ENCODE measurements around the gene TMOD4. TPM values are rescaled to one million over a fixed set of nuclear protein-coding genes. Genes with fewer than 3 reads are reported as not detected.
"Not testable (repeated sequence)": the region's sequence is repeated elsewhere in the genome, so short reads cannot be mapped to it uniquely, and the experiment has no call there.

Gene TMOD4
- total RNA-seq, 1 experiment from 2014 or later, result 0.79 TPM

DNA sequence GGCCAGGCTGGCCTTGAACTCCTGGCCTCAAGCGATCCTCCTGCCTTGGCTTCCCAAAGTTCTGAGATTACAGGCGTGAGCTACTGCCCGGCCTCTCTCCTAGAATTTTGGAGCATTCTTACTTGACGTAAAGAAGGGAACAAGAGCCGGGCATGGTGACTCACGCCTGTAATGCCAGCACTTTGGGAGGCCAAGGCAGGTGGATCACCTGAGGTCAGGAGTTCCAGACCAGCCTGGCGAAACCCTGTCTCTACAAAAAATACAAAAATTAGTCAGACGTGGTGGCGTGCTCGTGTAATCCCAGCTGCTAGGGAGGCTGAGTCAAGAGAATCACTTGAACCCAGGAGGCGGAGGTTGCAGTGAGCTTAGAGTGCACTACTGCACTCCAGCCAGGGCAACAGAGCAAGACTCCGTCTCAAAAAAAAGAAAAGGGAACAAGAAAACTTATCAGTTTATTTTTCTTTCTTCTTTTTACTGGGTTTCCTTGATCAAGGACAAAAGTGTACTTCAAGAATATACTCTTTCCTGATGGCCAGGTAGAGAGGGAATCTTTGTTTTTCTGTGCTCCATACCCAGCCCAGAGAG is 29.7 kb upstream of the TMOD4 start:
- H3K4me1 Mint-ChIP-seq; DNase-seq (ENCODE audit: low spot score); ATAC-seq; H3K9me3 Mint-ChIP-seq; H3K27ac Mint-ChIP-seq; H3K27me3 Mint-ChIP-seq (ENCODE audit: low read depth); H3K4me3 Mint-ChIP-seq; CTCF ChIA-PET: not testable (repeated sequence)
- H3K36me3 Mint-ChIP-seq, result peaks cover 41% of the 10 kb centered on the region
- POLR2A ChIA-PET, result interaction anchor here (0.5 kb wide), 1 partner anchor 612 kb away, joined by 4 read pairs; no protein-coding TSS in a partner anchor
- peak; percentile 59; the same call in 1 of the 2 replicates for TF ChIP-seq ZNF121 (CRISPR knock-in tag; IDR thresholded peaks at IDR 0.05)

DNA sequence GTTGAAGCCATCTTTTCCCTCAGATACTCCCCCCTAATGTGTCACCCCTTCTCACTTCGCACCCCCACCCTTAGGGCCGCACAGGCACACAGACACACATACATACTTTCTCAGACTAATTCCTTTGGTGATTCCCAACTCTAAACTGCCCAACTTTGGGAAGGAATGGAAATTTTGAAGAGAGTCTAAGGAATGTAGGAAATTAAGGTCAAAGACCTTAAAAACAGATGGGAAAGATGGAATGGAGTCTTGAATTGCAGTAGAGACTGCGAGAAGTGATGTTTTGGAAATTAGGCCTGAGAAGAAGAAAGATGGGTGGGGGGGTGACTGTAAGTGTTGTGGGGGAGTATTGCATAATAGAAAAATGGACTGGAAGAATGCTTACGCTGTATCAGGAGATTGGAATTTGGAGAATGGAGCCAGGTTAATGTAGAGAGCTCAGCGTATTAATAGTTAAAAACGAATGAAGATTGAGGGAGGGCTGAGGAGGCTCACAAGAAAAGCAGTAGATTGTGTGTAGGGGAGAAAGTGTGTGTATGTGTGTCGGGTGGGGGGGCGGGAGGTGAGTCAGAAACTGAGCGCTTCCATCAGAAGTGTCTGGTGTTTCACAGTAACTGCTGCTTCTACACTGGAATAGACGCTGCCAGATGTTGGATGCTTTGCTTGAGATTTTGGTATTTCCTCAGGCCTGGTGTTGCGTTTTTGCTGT is 24.2 kb upstream of the TMOD4 start:
- TF ChIP-seq HMGA2 (CRISPR knock-in tag; IDR thresholded peaks at IDR 0.05), result no peak
- TF ChIP-seq JUN (CRISPR knock-in tag; IDR thresholded peaks at IDR 0.05), result no peak
- TF ChIP-seq, protein P1, sequence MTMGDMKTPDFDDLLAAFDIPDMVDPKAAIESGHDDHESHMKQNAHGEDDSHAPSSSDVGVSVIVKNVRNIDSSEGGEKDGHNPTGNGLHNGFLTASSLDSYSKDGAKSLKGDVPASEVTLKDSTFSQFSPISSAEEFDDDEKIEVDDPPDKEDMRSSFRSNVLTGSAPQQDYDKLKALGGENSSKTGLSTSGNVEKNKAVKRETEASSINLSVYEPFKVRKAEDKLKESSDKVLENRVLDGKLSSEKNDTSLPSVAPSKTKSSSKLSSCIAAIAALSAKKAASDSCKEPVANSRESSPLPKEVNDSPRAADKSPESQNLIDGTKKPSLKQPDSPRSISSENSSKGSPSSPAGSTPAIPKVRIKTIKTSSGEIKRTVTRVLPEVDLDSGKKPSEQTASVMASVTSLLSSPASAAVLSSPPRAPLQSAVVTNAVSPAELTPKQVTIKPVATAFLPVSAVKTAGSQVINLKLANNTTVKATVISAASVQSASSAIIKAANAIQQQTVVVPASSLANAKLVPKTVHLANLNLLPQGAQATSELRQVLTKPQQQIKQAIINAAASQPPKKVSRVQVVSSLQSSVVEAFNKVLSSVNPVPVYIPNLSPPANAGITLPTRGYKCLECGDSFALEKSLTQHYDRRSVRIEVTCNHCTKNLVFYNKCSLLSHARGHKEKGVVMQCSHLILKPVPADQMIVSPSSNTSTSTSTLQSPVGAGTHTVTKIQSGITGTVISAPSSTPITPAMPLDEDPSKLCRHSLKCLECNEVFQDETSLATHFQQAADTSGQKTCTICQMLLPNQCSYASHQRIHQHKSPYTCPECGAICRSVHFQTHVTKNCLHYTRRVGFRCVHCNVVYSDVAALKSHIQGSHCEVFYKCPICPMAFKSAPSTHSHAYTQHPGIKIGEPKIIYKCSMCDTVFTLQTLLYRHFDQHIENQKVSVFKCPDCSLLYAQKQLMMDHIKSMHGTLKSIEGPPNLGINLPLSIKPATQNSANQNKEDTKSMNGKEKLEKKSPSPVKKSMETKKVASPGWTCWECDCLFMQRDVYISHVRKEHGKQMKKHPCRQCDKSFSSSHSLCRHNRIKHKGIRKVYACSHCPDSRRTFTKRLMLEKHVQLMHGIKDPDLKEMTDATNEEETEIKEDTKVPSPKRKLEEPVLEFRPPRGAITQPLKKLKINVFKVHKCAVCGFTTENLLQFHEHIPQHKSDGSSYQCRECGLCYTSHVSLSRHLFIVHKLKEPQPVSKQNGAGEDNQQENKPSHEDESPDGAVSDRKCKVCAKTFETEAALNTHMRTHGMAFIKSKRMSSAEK (CRISPR knock-in tag; IDR thresholded peaks at IDR 0.05; ENCODE audit: borderline replicate concordance), result no peak
- TF ChIP-seq NFYB (CRISPR knock-in tag; conservative IDR thresholded peaks at IDR 0.05; ENCODE audit: low read depth), result no peak
- no peak for TF ChIP-seq NFE2L1 (CRISPR knock-in tag; IDR thresholded peaks at IDR 0.05)
- TF ChIP-seq, protein P2, sequence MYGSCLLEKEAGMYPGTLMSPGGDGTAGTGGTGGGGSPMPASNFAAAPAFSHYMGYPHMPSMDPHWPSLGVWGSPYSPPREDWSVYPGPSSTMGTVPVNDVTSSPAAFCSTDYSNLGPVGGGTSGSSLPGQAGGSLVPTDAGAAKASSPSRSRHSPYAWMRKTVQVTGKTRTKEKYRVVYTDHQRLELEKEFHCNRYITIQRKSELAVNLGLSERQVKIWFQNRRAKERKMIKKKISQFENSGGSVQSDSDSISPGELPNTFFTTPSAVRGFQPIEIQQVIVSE (CRISPR knock-in tag; IDR thresholded peaks at IDR 0.05; ENCODE audit: borderline replicate concordance), result no peak
- TF ChIP-seq FOXP1 (CRISPR knock-in tag; IDR thresholded peaks at IDR 0.05; ENCODE audit: borderline replicate concordance), result no peak
- TF ChIP-seq, protein P3, sequence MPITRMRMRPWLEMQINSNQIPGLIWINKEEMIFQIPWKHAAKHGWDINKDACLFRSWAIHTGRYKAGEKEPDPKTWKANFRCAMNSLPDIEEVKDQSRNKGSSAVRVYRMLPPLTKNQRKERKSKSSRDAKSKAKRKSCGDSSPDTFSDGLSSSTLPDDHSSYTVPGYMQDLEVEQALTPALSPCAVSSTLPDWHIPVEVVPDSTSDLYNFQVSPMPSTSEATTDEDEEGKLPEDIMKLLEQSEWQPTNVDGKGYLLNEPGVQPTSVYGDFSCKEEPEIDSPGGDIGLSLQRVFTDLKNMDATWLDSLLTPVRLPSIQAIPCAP (CRISPR knock-in tag; IDR thresholded peaks at IDR 0.05), result no peak
- no peak for TF ChIP-seq ZNF423 (CRISPR knock-in tag; IDR thresholded peaks at IDR 0.05)
- TF ChIP-seq, protein P4, sequence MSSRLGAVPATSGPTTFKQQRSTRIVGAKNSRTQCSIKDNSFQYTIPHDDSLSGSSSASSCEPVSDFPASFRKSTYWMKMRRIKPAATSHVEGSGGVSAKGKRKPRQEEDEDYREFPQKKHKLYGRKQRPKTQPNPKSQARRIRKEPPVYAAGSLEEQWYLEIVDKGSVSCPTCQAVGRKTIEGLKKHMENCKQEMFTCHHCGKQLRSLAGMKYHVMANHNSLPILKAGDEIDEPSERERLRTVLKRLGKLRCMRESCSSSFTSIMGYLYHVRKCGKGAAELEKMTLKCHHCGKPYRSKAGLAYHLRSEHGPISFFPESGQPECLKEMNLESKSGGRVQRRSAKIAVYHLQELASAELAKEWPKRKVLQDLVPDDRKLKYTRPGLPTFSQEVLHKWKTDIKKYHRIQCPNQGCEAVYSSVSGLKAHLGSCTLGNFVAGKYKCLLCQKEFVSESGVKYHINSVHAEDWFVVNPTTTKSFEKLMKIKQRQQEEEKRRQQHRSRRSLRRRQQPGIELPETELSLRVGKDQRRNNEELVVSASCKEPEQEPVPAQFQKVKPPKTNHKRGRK (CRISPR knock-in tag; IDR thresholded peaks at IDR 0.05; ENCODE audit: borderline replicate concordance), result no peak
- TF ChIP-seq, protein P5, sequence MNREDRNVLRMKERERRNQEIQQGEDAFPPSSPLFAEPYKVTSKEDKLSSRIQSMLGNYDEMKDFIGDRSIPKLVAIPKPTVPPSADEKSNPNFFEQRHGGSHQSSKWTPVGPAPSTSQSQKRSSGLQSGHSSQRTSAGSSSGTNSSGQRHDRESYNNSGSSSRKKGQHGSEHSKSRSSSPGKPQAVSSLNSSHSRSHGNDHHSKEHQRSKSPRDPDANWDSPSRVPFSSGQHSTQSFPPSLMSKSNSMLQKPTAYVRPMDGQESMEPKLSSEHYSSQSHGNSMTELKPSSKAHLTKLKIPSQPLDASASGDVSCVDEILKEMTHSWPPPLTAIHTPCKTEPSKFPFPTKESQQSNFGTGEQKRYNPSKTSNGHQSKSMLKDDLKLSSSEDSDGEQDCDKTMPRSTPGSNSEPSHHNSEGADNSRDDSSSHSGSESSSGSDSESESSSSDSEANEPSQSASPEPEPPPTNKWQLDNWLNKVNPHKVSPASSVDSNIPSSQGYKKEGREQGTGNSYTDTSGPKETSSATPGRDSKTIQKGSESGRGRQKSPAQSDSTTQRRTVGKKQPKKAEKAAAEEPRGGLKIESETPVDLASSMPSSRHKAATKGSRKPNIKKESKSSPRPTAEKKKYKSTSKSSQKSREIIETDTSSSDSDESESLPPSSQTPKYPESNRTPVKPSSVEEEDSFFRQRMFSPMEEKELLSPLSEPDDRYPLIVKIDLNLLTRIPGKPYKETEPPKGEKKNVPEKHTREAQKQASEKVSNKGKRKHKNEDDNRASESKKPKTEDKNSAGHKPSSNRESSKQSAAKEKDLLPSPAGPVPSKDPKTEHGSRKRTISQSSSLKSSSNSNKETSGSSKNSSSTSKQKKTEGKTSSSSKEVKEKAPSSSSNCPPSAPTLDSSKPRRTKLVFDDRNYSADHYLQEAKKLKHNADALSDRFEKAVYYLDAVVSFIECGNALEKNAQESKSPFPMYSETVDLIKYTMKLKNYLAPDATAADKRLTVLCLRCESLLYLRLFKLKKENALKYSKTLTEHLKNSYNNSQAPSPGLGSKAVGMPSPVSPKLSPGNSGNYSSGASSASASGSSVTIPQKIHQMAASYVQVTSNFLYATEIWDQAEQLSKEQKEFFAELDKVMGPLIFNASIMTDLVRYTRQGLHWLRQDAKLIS (CRISPR knock-in tag; IDR thresholded peaks at IDR 0.05; ENCODE audit: borderline replicate concordance), result no peak
- no peak for TF ChIP-seq ZNF263 (CRISPR knock-in tag; IDR thresholded peaks at IDR 0.05; ENCODE audit: low read depth)
- no peak for TF ChIP-seq SMAD3 (CRISPR knock-in tag; IDR thresholded peaks at IDR 0.05; ENCODE audit: borderline replicate concordance)
- no peak for TF ChIP-seq FOXK1 (CRISPR knock-in tag; IDR thresholded peaks at IDR 0.05)
- no peak for TF ChIP-seq GRHL2 (CRISPR knock-in tag; IDR thresholded peaks at IDR 0.05; ENCODE audit: insufficient replicate concordance, severe bottlenecking)
- TF ChIP-seq, protein P6, sequence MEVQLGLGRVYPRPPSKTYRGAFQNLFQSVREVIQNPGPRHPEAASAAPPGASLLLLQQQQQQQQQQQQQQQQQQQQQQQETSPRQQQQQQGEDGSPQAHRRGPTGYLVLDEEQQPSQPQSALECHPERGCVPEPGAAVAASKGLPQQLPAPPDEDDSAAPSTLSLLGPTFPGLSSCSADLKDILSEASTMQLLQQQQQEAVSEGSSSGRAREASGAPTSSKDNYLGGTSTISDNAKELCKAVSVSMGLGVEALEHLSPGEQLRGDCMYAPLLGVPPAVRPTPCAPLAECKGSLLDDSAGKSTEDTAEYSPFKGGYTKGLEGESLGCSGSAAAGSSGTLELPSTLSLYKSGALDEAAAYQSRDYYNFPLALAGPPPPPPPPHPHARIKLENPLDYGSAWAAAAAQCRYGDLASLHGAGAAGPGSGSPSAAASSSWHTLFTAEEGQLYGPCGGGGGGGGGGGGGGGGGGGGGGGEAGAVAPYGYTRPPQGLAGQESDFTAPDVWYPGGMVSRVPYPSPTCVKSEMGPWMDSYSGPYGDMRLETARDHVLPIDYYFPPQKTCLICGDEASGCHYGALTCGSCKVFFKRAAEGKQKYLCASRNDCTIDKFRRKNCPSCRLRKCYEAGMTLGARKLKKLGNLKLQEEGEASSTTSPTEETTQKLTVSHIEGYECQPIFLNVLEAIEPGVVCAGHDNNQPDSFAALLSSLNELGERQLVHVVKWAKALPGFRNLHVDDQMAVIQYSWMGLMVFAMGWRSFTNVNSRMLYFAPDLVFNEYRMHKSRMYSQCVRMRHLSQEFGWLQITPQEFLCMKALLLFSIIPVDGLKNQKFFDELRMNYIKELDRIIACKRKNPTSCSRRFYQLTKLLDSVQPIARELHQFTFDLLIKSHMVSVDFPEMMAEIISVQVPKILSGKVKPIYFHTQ (CRISPR knock-in tag; IDR thresholded peaks at IDR 0.05), result no peak
- H3K4me3 Mint-ChIP-seq, result peak overlapping the region; percentile 99
- H3K4me1 Mint-ChIP-seq, result peaks cover 25% of the 10 kb centered on the region
- no peaks in the 10 kb centered on the region for H3K9me3 Mint-ChIP-seq
- ChIA-PET POLR2A (interaction anchor here (0.6 to 1.0 kb wide), 3 partner anchors 10 to 82 kb away, joined by 3 read pairs; partner anchors contain the start of genes VPS72 and ZNF687), CTCF (interaction anchor here (0.9 kb wide), 1 partner anchor 71 kb away, joined by 3 read pairs; no protein-coding TSS in a partner anchor)
- DNase-seq (ENCODE audit: low spot score) (no peak), ATAC-seq (no peak)
- peaks cover 21% of the 10 kb centered on the region for H3K36me3 Mint-ChIP-seq
- no peaks in the 10 kb centered on the region for H3K27me3 Mint-ChIP-seq (ENCODE audit: low read depth)
- H3K27ac Mint-ChIP-seq, result peak overlapping the region; percentile 99
